Epithelial cell of umbilical artery (primary cell): ENCODE data around the gene ZNF839. TPM values are rescaled to one million over a fixed set of nuclear protein-coding genes. Genes with fewer than 3 reads are reported as not detected.

ENCODE experiments used
- total RNA-seq: library from RNA; depleted of rRNA; stranded (reverse); fragments of >200 nt; gene quantifications from 2 replicates; pipeline ENCODE4 v1.2.3, GENCODE V29; 2014

The ZNF839 gene
- 6.8 and 11.4 TPM in 2 replicates for total RNA-seq

DNA sequence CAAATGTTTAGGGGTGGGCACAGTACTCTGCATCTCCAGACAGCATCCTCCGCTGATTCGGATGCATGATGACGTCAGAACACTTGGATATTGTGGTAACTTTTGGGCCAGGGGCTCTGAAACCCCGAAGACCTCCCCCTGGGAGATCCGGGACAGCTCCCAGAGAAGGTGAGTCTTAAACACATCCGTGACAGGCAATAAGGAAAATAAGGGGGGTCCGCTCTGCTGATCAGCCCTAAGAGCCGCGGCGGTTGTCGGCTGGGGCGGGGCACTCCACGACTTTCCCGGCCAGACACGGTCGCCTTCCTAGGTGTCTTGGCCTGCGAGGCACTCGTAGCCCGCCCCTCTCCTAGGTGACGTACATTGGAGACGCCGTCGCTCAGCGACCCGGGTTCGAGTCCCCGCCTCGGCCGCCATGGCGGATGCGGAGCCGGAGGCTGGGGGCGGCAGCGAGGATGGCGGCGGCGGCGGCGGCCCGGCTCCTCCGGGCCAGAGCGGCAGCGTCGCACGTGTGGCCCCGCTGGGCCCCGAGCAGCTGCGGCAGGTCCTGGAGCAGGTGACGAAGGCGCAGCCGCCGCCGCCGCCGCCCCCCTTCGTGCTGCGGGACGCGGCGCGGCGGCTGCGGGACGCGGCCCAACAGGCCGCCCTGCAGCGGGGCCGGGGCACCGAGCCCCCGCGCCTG is at the start of gene ZNF839:
Gene ZNF839 (plus strand): TSS at position 396 of the 682 bp plus-strand sequence. CDS start 20 bp downstream, at position 416.

DNA sequence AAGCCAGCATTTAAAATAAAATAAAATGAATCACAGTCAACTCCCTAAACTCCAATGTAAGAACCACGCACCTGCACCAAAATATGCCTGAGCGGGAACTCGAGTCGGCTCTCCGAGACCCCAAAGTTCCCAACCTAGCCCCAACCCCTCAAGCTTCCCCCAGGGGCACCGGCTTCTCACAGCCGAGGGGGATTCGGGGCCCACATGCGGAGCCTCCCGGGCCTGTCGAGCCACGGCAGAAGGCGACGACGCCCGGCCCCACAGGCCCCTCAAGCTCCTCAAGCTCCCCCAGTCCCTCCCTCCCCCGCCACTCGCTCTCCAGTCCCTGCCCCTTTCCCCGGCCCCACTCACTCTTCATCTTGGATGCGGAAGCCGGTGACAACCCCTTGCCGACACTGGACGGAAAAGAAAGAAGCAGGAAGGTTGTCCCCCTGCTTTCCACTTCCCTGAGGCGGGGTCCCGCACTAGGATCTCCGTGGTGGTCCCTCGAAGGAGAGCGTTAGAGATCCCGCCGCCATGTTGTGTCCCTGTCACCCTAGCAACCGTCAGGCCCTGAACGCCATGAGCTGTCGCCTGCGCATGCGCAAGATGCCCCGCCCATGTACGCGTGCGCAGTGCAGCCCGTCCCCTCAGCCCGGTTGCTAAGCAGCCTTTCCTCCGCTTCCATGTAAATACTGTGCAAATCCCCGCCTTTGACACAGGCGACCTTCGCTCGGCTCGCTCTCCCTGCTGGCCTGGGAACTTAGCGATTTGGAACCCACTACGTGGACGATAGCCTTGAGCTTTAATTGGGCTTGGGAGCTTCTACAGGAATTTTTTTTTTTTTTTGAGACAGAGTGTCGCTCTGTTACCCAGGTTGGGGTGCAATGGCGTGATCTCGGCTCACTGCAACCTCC is 14.7 kb upstream of the ZNF839 start, which contains the start of gene MOK:
Gene MOK (minus strand): TSS at position 554 of the 896 bp plus-strand sequence. CDS start 196 bp downstream, at position 358.

DNA sequence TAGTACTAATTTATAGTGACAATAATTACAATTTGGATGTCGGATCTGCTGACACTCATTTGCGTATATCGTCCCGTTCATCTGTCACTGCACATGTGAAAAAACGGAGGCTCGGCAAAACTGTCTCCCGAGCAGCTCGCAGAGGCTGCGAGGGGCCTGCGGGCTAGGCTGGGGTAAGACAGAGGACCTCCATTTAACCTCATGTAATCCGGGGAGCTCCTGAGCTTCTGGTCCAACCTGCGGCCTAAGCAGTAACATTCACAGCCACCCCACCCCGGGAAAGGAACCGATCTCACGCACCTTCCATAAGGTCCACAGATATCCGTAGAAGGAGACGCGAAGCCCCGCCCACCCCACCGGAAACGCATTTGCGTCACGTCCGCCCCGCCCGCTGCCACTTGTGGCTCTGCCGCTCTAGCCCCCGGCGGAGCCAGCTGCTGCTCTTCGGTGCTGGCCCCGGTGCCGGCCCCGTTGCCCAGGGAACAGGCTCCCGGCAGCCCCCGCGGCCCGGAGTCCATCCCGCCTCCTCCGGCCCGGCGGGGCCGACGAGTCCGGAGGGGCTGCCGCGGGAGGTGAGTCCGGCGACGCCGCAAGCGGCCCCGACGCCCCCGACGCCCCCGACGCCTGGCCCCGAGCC is 43.1 kb downstream of the ZNF839 start, which contains the start of the genes CINP and TECPR2:
Gene CINP (minus strand): TSS at position 346 of the 637 bp plus-strand sequence. CDS start 39 bp downstream, at position 307.
Gene TECPR2 (plus strand): TSS at position 397 of the 637 bp plus-strand sequence. CDS start 13,781 bp downstream, outside the sequence.

Other genes with a start within 250 kb of the ZNF839 start
- 526 and 548 TPM in 2 replicates for gene HSP90AA1, start 232.7 kb upstream of the ZNF839 start, total RNA-seq
- gene WDR20, start 179.8 kb upstream of the ZNF839 start, total RNA-seq: 13.3 and 17.2 TPM in 2 replicates
- 1.5 and 3.2 TPM in 2 replicates for gene MOK, start 14.6 kb upstream of the ZNF839 start, total RNA-seq
- 56.5 and 59.9 TPM in 2 replicates for gene CINP, start 43.1 kb downstream of the ZNF839 start, total RNA-seq
- gene TECPR2, start 43.2 kb downstream of the ZNF839 start, total RNA-seq: 9.7 and 11.9 TPM in 2 replicates
- gene ANKRD9, start 190.0 kb downstream of the ZNF839 start, total RNA-seq: 18.5 and 22.8 TPM in 2 replicates